ENCODE measurements around the gene CDH23.

DNA sequence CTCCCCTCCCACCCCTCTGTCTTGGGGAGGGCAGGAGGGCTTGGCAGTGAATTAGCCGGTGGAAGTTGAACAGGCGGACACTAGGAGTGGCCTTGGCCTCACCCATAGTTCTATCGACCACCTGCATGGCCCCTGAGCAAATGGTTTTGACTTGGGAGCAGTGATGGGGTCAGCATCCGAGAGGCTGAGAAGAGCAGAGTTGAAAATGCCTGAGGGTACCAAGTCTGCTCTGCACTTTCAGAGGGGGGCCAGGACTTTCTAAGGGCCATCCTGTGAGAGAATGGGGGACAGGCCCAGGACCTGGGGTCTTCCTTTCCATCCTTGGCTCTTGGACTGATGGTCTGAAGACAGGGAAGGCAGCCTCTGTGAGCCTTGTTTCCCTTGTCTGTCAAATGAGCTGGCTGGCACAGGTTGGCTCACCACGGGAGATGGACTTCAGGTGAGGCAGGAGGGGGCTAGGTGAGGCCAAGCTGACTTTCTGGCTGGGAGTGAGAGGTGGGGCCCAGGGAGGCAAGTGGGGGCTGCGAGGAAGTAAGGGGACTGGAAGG lies 29.4 kb downstream of the CDH23 start:
- TF ChIP-seq SP1 (IDR thresholded peaks at IDR 0.05) (no peak), ARNT (IDR thresholded peaks at IDR 0.05) (no peak), SUZ12 (IDR thresholded peaks at IDR 0.05) (no peak), HDGF (IDR thresholded peaks at IDR 0.05; ENCODE audit: borderline replicate concordance) (no peak)

Data from HEK293T (cell line).